ENCODE data around the gene SBF2. TPM values are rescaled to one million over a fixed set of nuclear protein-coding genes. Genes with fewer than 3 reads are reported as not detected.

The SBF2 gene
- total RNA-seq: 10 to 100 TPM; 48.7 to 52.8 TPM
- 27.8 TPM for polyA plus RNA-seq (ENCODE audit: insufficient read depth, low read depth, low replicate concordance)
- long read RNA-seq, donor 1, partial matches to known transcripts: 0 of 4 reads
- long read RNA-seq, donor 1, other reads (novel, unspliced or antisense): 0 of 4 reads
- long read RNA-seq, donor 2, partial matches to known transcripts: 5 of 7 reads
- long read RNA-seq, donor 2, other reads (novel, unspliced or antisense): 0 of 7 reads

DNA sequence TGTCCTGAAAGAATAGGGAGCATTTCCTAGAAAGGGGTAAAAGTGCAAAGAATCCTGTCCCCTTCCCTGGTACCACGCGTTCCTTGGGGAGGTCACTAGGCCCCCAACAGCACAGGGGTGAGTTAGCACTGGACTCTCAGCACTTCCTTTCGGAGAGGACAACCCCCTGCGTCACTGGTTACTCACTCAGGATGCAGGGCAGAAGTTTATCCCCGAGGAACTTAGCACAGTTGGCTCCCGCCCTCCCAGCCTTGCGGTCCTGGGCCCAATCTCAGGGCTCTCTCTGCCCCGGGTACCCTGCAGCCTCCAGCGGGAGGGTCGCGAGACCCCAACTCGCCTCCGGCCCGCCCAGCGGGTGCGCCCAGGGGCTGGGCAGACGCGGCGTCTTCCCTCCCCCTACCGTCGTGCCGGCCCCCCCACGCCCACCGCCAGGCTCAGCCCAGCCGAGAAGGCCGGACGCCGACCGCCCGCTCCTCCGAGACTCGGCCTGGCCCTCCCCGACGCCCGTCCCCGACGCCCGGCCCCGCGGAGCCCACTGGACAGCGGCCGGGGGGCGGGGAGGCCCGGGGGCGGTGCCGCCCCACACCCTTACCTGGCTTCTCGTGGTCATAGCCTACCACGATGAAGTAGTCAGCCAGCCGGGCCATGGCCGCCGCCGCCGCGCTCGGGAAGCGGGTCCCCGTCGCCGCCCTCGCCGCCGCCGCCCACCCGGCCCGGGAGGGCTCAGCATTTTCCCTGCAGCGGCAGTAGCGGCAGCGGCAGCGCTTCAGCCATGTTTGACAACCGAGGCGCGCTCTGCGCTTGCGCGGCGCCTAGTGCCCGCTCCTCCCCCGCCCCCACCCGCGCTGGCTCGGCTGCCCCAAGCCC, at the start of gene SBF2:
Gene SBF2, minus strand, starts transcription at position 797 of the 867 bp plus-strand sequence. Its CDS starts 150 bp downstream, at position 647.
- Histone ChIP-seq H3K4me3 (peak within 1 kb of the TSS; percentile 87 to 96), H3K9me3 (no peaks in the 10 kb centered on the region), H3K4me1 (peaks cover 15% of the 10 kb centered on the region), H3K27ac (peak within 1 kb of the TSS; percentile 88 to 97), H3K27me3 (no peaks in the 10 kb centered on the region), H3K36me3 (ENCODE audit: low read depth, missing control alignments) (no peaks in the 10 kb centered on the region)
- peak; percentile 89 for DNase-seq
- intact Hi-C loops (cut with DNase I; ENCODE audit: low total_unique reads): no loop called here
- no peak for TF ChIP-seq POLR2A (IDR thresholded peaks at IDR 0.05)
- TF ChIP-seq, protein P1, sequence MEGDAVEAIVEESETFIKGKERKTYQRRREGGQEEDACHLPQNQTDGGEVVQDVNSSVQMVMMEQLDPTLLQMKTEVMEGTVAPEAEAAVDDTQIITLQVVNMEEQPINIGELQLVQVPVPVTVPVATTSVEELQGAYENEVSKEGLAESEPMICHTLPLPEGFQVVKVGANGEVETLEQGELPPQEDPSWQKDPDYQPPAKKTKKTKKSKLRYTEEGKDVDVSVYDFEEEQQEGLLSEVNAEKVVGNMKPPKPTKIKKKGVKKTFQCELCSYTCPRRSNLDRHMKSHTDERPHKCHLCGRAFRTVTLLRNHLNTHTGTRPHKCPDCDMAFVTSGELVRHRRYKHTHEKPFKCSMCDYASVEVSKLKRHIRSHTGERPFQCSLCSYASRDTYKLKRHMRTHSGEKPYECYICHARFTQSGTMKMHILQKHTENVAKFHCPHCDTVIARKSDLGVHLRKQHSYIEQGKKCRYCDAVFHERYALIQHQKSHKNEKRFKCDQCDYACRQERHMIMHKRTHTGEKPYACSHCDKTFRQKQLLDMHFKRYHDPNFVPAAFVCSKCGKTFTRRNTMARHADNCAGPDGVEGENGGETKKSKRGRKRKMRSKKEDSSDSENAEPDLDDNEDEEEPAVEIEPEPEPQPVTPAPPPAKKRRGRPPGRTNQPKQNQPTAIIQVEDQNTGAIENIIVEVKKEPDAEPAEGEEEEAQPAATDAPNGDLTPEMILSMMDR (IDR thresholded peaks at IDR 0.05): no peak
- 0 to 3% methylated on average over 8 to 24 of the region's 81 CpGs for WGBS, 2 donors

DNA sequence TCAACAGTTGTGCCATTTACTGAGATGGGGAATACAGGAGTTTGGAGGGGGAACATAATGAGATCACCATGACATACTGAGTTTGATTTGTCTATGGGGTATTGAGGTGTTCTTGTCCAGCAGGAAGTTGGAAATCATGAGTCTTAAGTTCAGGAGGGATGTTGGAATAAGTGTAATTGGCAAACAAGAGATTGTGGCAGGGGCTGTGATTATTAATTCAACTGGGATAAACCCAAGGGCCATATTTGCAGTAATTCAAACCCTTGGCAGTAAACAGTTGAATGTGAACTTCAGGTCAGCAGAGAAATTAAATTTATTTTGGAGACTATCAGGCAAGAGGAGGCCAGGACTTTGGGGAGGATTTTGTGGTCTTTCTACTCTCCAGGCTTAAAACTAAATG, 44.3 kb upstream of the SBF2 start:
- intact Hi-C loops (cut with DNase I; ENCODE audit: low total_unique reads): no loop called here
- Histone ChIP-seq H3K4me1 (no peaks in the 10 kb centered on the region), H3K27ac (no peak overlapping the region), H3K27me3 (no peaks in the 10 kb centered on the region), H3K9me3 (no peaks in the 10 kb centered on the region), H3K36me3 (ENCODE audit: low read depth, missing control alignments) (no peaks in the 10 kb centered on the region), H3K4me3 (no peak overlapping the region)
- TF ChIP-seq, protein P1 (IDR thresholded peaks at IDR 0.05): no peak
- no peak for TF ChIP-seq POLR2A (IDR thresholded peaks at IDR 0.05)
- no peak for DNase-seq

- Histone ChIP-seq H3K27me3 (no peaks in the 10 kb centered on the region), H3K4me3 (no peak overlapping the region), H3K27ac (no peak overlapping the region), H3K36me3 (ENCODE audit: low read depth, missing control alignments) (no peaks in the 10 kb centered on the region), H3K9me3 (no peaks in the 10 kb centered on the region), H3K4me1 (peaks cover 7% of the 10 kb centered on the region)
- 50 to 58% methylated on average over 1 of the region's 1 CpG for WGBS, 2 donors
- no peak for TF ChIP-seq POLR2A (IDR thresholded peaks at IDR 0.05)
- TF ChIP-seq, protein P1 (IDR thresholded peaks at IDR 0.05): no peak
- intact Hi-C loops (cut with DNase I; ENCODE audit: low total_unique reads): no loop called here
- DNase-seq: no peak
These were observed 39.5 kb upstream of the SBF2 start for GRCh38 chr11:10333490-10333889.

- intact Hi-C loops (cut with DNase I; ENCODE audit: low total_unique reads): no loop called here
- no peaks in the 10 kb centered on the region for H3K36me3 ChIP-seq (ENCODE audit: low read depth, missing control alignments)
- H3K27me3 ChIP-seq: no peaks in the 10 kb centered on the region
- H3K4me1 ChIP-seq: peaks cover 22% of the 10 kb centered on the region
- no peak for DNase-seq
- 95 to 97% methylated on average over 6 of the region's 6 CpGs for WGBS, 2 donors
- no peak overlapping the region for H3K27ac ChIP-seq
- H3K4me3 ChIP-seq: no peak overlapping the region
- TF ChIP-seq POLR2A (IDR thresholded peaks at IDR 0.05): no peak
- TF ChIP-seq, protein P1 (IDR thresholded peaks at IDR 0.05): no peak
- no peaks in the 10 kb centered on the region for H3K9me3 ChIP-seq
These were observed 37.7 kb upstream of the SBF2 start for GRCh38 chr11:10331548-10332289.
